Glomerular visceral epithelial cell (primary cell): Measurements from ENCODE around the gene SH2D7.

Experiments used
- DNase-seq: peaks from one replicate; pipeline ENCODE4 v3.0.0-alpha.2; 2016; ENCODE audit errors: extremely low spot score

Gene SH2D7

DNA sequence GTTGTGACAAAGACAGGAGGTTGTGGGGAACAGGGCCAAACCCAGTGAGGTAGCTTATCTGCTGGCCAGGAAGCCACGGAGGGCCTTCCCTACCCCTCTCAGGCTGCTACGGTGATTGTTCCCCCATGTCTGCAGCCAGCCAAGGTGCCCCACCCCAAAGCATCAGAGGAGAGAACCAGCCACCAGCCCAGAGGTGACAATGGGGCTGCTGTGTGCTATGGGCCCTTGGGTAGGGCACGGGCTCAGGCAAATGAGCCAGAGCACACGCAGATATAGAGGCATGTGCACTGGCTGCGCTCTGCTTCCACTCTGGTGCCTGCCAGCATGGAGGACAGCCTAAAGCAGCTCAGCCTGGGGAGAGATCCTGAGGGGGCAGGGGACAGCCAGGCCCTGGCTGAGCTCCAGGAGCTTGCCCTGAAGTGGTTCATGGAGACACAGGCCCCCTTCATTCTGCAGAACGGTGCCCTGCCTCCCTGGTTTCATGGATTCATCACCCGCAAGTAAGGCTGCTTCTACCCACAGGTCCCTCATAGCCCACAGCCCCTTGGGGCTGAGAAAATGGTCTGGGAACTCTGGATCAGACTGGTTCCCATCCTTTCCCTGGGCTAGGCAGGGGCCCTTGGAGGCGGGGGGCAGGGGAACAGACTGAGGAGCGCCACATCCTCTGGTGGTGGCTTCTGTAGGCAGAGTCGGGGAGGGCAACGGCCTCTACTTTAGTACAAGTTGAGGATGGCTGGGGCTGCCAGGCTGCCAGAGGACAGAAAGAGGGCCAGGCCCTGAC is at the start of gene SH2D7:
Gene SH2D7, plus strand, starts transcription at position 301 of the 781 bp plus-strand sequence. Its CDS starts 24 bp downstream, at position 325.
- DNase-seq: no peak

DNA sequence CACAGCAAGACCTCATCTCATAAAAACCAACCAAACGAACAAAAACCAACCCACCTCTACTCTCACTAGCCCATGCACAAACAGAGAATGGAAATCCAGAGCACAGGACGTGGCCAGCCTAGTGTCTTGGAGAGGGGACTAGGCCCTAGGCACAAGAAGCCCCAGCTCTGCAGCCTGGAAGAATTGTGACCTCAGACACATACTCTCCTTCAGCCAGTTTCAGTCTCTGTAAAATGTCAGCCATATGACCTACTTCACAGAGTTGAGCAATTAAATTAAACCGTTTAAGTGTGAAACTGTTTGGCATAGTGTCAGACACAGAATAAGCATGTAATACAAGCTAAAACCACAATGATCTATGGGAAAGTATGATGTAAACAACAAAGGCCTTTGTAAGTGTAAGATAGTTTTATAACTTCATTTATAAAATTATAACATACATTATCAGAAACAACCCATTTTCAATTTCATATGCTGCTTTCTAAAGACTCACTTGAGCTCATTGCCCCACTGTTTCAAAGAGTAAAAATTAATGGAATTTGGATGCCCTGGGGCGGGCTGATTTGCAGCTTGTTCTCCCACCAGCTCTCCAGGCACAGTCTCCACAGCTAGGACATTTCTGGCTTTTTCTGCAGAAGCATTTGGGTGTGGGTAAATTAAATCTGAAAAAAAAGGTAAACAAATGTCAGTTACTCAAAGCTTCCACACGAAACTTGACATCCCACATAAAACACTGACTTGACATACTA is 47.8 kb upstream of the SH2D7 start:
- no peak for DNase-seq

DNA sequence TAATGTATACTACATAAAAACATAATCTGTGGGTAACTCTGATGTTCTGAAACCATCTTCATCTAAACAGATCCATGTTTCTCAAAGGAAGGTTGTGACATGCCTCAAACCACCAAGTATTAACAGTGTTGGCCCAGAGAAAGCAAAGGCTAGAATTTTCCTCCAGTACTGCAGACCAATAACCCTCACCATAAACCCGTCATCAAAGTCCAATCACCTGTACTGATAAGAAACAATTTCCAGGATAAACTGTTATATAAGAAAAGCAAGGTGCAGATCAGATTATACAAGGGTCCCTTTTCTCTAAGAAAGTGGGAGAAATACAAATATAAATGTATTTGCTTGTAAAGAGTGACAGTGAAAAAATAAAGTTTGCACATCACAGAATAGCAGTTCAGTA is 47.2 kb upstream of the SH2D7 start:
- DNase-seq: no peak

DNA sequence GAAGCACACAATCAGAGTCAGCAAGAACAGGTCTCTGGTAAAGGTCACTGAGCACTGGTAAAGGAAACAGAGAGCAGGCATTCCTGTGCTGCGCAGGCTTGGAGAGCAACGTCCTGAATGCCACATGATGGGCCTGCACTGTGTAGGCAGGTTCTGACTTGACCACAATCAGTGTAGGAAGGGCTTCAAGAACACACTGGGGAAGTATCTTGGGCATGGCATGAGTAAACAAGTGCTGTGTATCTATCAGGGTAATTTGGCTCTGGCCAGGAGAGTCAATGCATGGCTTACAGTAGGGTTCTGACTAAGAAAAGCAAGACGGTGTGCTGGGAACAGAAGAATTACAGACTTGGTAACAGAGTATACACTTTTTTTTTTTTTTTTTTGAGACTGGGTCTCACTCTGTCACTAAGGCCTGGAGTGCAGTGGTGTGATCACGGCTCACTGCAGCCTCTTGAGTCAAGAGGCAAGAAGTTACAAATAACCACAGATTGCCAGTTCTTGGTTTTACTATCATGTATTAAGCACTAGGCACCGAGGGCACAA is 45.5 kb upstream of the SH2D7 start:
- DNase-seq: no peak

DNA sequence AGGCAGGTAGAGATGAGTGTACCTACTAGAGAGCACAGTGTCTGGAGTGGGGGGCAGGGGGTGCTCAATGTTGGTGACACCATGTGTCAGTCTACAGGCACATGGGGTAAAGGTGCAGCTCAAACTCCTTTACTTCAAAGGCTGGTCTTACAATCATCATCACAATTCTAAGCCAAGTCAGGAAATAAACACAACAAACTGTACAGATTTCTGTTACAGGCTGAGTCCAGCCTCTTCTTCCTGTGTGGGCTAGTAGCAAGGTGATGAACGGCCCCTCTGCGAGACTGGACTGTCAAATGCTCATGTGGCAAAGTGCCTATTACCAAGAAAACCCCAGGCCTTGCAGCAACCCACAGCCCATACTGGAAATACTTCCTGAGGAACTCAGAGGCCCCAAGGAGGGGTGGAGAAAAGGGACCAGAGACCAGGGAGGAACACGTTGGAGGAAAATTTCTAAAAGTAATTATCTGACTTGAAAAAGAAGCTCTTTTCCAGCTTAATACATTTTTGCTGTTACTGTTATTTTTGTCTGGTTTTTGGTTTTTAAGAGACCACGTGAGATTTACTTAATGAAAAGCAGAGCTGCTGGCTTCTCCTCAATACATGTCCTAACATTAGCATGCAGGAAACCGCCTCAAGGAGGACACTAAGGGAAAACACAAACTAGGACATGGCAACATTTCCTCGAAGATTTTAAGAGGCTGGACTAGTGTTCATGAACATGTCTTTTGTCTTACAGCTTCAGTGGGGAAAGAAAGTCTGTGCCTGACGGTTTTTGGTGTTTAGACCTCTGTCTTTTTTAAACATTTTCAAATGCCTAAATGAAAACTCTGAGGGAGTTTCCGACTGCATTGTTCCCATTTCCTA is 44.4 kb upstream of the SH2D7 start:
- peak; percentile 27 for DNase-seq

DNA sequence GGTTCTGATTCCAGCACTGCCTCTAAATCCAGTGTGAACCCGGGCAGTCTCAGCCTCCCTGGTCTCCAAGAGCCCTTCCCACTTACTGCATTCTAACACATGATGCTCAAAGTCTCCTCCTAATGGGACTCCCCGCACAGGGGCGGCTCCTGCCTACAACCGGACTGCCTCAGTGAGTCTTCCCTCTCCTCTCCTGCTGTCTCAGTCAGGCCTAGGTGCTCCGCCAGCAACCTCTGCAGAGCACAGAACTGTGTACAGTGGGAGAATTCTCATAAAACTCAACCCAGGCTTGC is 43.8 kb upstream of the SH2D7 start:
- DNase-seq: no peak

DNA sequence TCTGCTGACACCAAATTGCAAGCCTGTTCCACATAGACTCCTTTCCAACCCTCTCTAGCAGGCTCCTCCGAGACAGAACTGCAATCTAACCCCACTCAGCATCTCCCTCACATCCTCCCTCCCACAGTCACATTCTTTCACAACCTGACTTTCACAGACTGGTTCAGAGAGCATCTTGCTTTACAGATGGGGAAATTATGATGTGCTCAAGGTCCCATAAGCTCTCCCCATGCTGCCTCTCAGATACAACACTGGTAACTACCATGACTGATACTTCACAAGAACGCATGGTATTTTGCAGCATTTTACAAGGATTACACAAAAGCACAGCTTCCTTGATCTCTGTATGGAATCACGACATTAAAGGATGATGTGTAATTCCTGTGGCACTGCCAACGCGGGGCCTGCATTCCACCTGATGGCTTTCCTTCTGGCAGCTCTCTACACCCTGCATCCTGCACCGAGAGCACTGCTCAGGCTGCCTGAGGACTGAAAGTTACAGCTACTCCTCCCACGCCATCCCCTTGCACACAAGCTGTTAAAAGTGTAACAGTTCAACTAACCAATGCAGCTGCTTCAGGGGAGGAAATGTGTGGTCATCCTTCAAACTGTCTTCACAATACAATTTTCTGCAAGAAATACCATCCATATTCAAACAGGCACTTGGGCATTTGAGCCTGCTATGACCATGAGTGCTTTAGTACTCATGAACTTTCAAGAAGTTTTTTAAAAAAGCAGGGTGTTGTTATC is 42.5 kb upstream of the SH2D7 start:
- peak; percentile 77 for DNase-seq

DNA sequence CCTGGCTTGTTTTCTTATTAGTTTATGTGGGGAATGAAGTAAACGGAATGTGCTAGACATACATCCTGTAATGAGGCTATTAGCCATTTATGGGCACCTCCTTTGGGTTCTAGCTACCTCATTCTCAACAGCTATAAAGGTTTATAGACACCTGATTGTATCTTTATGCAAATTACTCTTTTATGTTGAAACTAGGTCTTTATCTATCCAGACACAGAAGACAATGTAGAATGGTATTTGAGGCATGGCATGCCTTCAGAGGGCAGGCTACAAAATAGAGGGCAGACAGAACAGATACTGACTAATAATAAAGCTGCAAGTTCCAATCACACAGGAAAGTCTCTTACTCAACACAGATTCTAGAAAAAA is 41.9 kb upstream of the SH2D7 start:
- DNase-seq: no peak

DNA sequence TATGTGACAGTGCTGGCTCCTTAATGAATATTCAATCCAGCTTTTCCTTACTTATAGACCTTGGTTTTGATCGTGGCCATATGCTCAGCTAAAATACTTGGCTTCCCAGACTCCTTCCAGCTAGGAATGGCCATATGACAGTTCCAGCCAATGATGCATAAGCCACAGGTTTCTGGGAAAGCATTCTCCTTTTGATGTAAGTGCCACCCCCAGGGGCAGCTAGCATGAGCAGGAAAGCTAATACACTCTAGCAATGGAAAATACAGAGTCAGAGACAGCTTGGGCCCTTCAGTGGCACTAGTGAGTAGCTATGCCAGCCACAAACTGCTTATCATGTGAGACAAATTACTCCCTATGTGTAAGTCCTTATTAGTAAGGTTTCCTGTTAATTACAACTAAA is 41.5 kb upstream of the SH2D7 start:
- no peak for DNase-seq

DNA sequence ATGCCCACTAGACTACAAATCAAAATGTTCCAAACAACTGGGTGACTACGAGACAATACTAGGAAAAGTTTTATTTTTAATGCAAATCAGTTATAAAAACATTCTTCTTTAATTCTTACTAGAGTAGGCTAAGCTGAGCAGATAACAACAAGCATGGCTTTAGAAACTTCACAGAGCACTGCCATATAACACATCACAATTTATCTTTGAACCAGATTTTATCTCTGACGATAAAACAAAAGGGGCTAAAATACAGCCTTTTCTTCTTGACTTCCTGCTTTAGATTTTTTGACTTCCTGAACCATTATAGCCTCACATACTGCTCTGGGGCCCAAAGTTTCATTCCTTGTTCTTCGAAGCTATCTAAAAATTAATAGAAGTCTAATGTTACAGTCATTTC is 40.8 kb upstream of the SH2D7 start:
- DNase-seq: no peak

DNA sequence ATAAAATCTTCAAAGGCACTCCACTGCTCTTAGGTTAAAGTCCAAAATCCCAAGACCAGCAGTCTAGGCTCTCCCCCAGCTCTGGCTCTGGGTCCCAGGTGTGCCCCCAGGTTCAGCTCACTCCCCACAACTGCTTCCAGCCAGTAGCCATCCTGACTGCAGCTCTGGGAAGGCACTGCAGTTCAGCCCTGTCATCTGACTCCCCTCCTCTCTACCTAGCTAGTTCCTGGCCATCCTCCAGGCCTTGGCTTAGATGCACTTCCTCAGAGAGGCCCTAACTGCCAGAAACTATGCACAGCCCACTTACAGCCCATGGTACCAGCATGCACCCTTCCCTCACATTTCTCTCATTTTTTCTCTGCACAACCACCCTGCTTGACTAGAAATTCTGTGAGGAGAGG is 40.4 kb upstream of the SH2D7 start:
- peak; percentile 40 for DNase-seq

DNA sequence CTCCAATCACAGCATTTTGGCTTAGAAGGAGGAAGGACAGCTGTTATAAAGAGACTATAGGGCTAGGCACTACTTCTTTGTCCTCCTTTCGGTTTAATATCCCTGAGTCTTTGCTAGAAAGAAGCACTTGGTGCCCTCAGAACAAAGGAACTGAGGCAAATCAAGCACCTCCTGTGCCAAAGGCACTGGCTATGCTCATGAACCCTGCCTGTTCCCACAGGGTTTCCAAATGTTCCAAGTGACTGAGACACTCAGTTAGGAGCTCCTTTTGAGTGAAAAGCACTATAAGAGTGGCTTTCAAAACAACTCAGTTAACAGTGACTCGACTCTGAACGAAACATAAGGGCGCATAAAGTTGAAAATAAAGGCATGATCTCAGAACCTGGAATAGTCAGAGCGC is 39.8 kb upstream of the SH2D7 start:
- no peak for DNase-seq

DNA sequence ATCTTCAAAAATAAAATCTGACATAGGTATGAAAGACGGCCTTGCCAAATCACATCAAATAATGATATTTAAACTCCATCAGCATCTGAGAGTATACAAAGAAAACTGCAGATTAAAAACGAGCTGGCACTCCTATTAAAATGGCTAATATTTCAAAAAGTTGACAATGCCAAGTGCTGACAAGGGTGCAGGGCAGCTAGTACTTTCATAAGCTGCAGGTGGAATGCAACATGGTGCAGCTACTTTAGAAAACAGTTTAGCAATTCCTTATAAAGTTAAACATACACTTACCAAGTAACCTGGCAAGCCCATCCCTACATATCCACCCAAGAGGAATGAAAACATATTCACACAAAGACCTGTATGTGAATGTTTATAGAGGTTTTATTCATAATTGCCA is 37.8 kb upstream of the SH2D7 start:
- DNase-seq: no peak

DNA sequence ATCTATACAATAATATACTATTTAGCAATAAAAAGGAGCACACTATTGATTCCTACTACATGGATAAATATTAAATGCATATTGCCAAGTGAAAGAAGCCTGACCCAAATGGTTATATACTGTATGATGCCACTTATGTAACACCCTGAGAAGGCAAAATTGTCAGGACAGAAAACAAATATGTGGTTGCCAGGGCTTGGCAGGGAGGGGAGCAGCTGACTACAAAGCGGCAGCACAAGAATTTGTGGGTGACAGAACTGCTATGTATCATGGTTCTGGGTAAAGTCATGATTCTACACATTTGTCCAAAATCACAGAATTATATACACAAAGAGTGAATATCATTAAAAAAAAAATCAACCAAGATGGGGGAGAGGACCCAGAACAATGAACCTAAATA is 37.4 kb upstream of the SH2D7 start:
- no peak for DNase-seq

DNA sequence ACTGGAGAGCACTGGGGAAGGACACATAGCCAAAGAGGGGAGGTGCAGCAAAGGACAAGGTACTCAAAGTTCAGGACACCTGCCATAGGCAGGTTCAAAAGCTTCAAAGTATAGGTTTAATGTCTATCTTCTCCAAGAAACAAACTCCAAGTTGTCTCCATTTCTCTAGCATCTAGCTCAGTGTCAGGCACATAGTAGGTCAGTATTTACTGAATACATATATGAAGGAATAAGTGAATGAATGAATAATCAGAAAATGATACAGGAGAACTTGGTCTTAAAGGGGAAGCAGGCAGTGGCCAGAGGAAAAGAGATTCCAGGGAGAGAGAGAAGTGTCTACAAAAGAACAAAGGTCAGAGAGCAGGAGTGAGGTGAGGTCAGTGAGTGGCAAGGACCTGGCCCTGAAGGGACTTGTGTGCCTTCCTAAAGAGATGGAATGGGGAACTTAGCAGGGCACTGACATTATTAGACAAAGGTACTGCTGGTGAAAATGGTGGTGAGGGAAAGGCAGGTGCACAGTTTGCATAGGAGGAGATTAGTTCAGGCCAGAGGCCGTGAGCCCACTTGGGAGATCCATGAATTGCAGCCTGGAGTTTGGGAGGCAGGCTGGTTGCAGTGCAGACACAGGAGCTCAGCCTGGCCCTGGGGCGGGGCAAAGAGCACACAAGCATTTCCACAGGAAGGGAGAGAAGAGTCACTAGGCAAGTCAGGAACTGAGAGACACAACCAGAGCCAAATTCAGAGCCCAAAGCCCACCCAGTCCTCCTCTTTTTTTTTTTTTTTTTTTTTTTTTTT is 36.2 kb upstream of the SH2D7 start:
- peak; percentile 48 for DNase-seq

DNA sequence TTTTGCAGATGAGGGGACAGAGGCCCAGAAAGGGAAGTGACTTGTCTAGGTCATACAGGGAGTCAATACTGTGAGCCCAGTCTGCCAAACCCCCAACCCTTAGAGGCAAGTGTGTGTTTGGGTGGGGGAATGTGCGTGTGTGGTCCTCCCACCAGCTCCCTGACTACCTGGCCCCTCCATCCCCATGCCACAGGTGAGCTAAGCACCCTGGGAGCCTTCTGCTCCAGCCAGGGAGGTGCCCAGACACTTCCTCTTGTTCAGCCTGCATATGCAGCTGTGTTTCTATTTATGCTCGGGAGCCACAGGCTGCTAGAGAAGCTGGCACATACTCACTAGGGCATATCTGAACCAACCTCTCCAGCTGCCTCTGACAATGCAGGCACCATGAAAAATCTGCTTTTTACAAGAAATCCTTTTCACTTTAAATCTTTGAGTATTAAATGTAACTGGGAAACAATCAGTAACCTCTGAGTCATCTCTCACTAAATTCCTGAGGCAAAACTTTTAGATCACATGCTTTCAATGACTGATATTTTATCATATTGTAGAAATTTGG is 35.6 kb upstream of the SH2D7 start:
- peak; percentile 71 for DNase-seq

DNA sequence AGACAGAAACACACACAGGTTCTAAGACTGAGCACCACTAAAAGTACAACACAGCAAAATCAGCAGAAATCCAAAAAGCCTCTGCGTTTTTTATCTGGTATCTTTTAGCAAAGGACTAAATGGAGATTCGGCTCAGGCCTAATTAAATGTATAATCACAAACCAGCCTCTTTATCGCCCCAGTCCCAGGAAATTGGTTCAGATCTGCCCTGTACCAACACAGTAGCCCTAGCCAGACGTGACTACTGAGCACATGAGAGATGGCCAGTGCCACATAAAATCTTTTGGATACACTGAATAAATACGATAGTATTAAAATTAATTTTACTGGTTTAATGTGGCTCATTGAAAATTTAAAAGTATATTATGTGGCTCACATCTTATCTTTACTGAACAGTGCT is 34.6 kb upstream of the SH2D7 start:
- no peak for DNase-seq

DNA sequence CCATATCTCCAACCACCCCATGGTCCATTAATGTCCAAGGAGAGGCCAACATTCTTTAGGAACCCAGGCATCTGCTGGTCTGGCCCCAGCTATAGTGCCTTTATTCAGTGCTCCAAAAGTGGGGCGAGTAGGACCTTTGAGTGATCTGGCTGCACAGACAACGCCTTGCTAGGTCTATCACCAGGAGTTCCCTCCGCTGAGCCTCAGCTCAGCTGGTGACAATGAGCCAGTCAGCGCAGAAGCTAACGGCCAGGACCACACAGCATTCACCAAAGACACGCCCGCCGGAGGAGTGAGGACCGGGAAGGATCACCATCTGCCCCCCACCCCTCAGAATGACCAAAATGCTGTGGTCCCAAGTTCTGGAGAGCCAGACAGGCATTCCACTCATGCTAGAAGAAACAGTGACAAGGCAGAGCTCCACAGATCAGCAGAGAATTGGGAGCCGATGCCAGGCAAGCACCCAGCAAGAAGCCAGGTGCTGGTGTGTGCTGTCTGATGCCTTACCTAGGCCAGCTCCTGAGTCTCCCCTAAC is 33.9 kb upstream of the SH2D7 start:
- DNase-seq: no peak

DNA sequence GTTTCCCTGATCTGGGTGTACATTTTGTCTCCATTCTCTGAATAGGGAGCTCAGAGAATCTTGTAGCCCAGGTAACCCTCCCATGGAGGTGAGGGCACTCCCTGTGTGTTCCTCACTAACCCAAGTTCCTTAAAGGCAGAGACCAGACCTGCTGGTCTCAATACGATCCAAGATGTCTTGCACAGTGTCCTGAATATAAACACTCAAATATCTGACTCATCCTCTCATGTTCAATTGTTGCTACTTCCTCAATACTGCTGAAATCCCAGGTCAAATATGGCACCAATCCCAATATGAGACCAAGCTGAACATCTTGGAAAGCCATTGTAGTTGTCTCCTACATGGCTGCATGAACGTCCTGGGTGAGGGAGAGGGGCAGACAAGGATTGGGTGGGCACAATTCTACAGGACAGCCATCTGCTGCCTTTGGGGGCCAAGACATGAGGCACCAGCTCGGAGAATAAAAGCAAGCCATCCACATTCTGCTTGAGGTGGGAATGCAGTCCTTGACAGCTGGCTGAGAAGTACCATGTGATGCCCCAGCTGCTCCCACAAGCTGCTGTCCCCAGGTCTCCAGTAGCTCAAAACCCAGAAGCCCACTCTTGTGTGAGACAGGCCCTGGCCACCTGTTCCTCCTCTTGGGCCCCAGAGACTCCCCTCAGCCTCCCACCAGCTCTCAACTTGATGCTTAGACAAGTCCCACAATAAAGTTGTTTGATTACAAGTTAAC is 33.1 kb upstream of the SH2D7 start:
- DNase-seq: no peak

DNA sequence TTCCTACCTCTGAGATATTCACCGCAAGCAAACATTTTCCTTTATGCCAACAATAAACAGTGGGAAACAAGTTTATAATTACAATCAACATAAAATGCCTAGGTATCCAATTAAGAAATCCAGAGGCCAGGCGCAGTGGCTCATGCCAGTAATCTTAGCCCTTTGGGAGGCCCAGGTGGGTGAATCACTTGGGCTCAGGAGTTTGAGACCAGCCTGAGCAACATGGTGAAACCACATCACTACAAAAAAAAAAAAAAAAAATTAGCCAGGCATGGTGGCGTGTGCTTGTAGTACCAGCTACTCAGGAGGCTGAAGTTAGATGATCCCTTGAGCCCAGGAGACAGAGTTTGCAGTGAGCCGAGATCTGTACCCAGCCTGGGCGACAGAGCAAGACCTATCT is 32.1 kb upstream of the SH2D7 start:
- no peak for DNase-seq
